H1 (cell line): Measurements from ENCODE around the gene SMIM5. TPM values are rescaled to one million over a fixed set of nuclear protein-coding genes. Genes with fewer than 3 reads are reported as not detected.

Source experiments
- CTCF ChIA-PET: fragments of 300-600 bp; sonication (Branson Sonifier 250); formaldehyde crosslinking; loops from one replicate; lab custom pipeline; 2021; ENCODE audit not compliant: partially characterized antibody; lab: Charles Lee
- POLR2A ChIA-PET: fragments of 300-600 bp; sonication (Branson Sonifier 250); formaldehyde crosslinking; loops from one replicate; lab custom pipeline; 2021; ENCODE audit warnings: inconsistent platforms; ENCODE audit not compliant: partially characterized antibody; lab: Charles Lee
- DNase-seq, 2 experiments: peaks; one replicate each; pipeline versions ENCODE4 v3.0.0 to v3.0.0-alpha.2; 2010 to 2022; ENCODE audit warnings: low spot score in 2 of 2, low read depth in 1 of 2, mixed read lengths in 1 of 2
- FAIRE-seq: peaks from 2 replicates; lab custom pipeline; 2011; peaks lifted over from hg19 to GRCh38; lab: Jason Lieb, UNC
- H2AFZ ChIP-seq: 2 replicates; pipeline ENCODE4 v1.8.1; 2012; ENCODE audit warnings: low read length, inconsistent platforms
- H2AK5ac ChIP-seq: 2 replicates; pipeline ENCODE4 v1.6.1; 2013; ENCODE audit warnings: low read depth, low read length
- H2BK120ac ChIP-seq: replicated peaks from 2 replicates; pipeline ENCODE3; 2013; ENCODE audit warnings: low read depth, low read length, inconsistent platforms
- H2BK12ac ChIP-seq: 2 replicates; pipeline ENCODE4 v1.6.1; 2013; ENCODE audit warnings: low read depth, low read length
- H2BK15ac ChIP-seq: 2 replicates; pipeline ENCODE4 v1.6.1; 2013; ENCODE audit warnings: low read length
- H2BK20ac ChIP-seq: 2 replicates; pipeline ENCODE4 v1.6.1; 2013; ENCODE audit warnings: low read length
- H2BK5ac ChIP-seq: 2 replicates; pipeline ENCODE4 v1.6.1; 2013; ENCODE audit warnings: low read depth, low read length
- H3K14ac ChIP-seq: 2 replicates; pipeline ENCODE4 v1.6.1; 2013; ENCODE audit warnings: inconsistent platforms; ENCODE audit not compliant: insufficient read length
- H3K18ac ChIP-seq: 2 replicates; pipeline ENCODE4 v1.6.1; 2013; ENCODE audit warnings: low read length; ENCODE audit errors: extremely low read depth
- H3K23ac ChIP-seq: 2 replicates; pipeline ENCODE4 v1.6.1; 2013; ENCODE audit warnings: inconsistent platforms; ENCODE audit not compliant: insufficient read length
- H3K23me2 ChIP-seq: 2 replicates; pipeline ENCODE4 v1.6.1; 2013; ENCODE audit warnings: low read depth, low read length
- H3K27ac ChIP-seq: 2 replicates; pipeline ENCODE4 v1.6.1; 2011; ENCODE audit warnings: low read depth, low read length, inconsistent platforms
- H3K27me3 ChIP-seq, 4 experiments: replicated peaks in 1 of 4; 1 replicate in 1 of 4; 2 replicates in 3 of 4; pipeline versions ENCODE4 v1.6.1 to v1.8.1; 2011 to 2013; ENCODE audit warnings: low read length in 3 of 4, mild to moderate bottlenecking in 3 of 4, inconsistent platforms in 2 of 4, mixed read lengths in 2 of 4, moderate library complexity in 1 of 4; ENCODE audit not compliant: control insufficient read depth in 3 of 4, insufficient read depth in 3 of 4; ENCODE audit errors: extremely low read depth in 1 of 4
- H3K36me3 ChIP-seq, 4 experiments: 2 replicates each; pipeline versions ENCODE4 v1.6.1 to v1.8.1; 2011 to 2013; ENCODE audit warnings: mild to moderate bottlenecking in 4 of 4, low read length in 3 of 4, moderate library complexity in 2 of 4, control low read depth in 1 of 4, inconsistent platforms in 1 of 4; ENCODE audit not compliant: insufficient read depth in 4 of 4, control insufficient read depth in 2 of 4
- H3K4ac ChIP-seq: replicated peaks from 2 replicates; pipeline ENCODE3; 2013; ENCODE audit warnings: low read length, low read depth, mixed read lengths, inconsistent platforms; ENCODE audit not compliant: insufficient read length
- H3K4me1 ChIP-seq, 4 experiments: replicated peaks in 1 of 4; 1 replicate in 1 of 4; 2 replicates in 3 of 4; pipeline versions ENCODE4 v1.6.1 to v1.8.1; 2011 to 2013; ENCODE audit warnings: low read length in 3 of 4, inconsistent platforms in 2 of 4, mixed read lengths in 1 of 4; ENCODE audit not compliant: insufficient read depth in 4 of 4, control insufficient read depth in 3 of 4
- H3K4me2 ChIP-seq, 2 experiments: 2 replicates each; pipeline versions ENCODE4 v1.6.1 to v1.8.1; 2011 to 2013; ENCODE audit warnings: low read depth in 2 of 2, low read length in 2 of 2, control low read depth in 1 of 2, inconsistent platforms in 1 of 2, mild to moderate bottlenecking in 1 of 2; ENCODE audit not compliant: insufficient read depth in 1 of 2
- H3K4me3 ChIP-seq, 4 experiments: fragments of 200-600, 300-600 bp in 1 of 4; sonication (generic), shearing (Covaris generic), sonication (Bioruptor Twin) in 1 of 4; 2 replicates each; pipeline versions ENCODE4 v1.5.1 to v1.8.1; 2011 to 2016; ENCODE audit warnings: low read length in 4 of 4, low read depth in 3 of 4, control low read depth in 2 of 4, inconsistent platforms in 2 of 4, mild to moderate bottlenecking in 2 of 4, mixed read lengths in 1 of 4, moderate library complexity in 1 of 4; ENCODE audit not compliant: insufficient read depth in 2 of 4; ENCODE audit errors: extremely low read depth in 1 of 4
- H3K56ac ChIP-seq: replicated peaks from 2 replicates; pipeline ENCODE3; 2013; ENCODE audit warnings: low read depth, mild to moderate bottlenecking, mixed read lengths, low read length, inconsistent platforms; ENCODE audit not compliant: insufficient read length
- H3K79me1 ChIP-seq: 2 replicates; pipeline ENCODE4 v1.6.1; 2013; ENCODE audit warnings: low read depth, low read length, control low read depth
- H3K79me2 ChIP-seq, 2 experiments: 2 replicates each; pipeline versions ENCODE4 v1.6.1 to v1.8.1; 2012 to 2013; ENCODE audit warnings: low read length in 2 of 2, mild to moderate bottlenecking in 2 of 2, inconsistent platforms in 1 of 2; ENCODE audit not compliant: insufficient read depth in 2 of 2, control insufficient read depth in 1 of 2
- H3K9ac ChIP-seq, 4 experiments: replicated peaks in 1 of 4; 1 replicate in 1 of 4; 2 replicates in 3 of 4; pipeline versions ENCODE4 v1.6.1 to v1.8.1; 2011 to 2013; ENCODE audit warnings: low read depth in 3 of 4, low read length in 3 of 4, control low read depth in 2 of 4, mild to moderate bottlenecking in 2 of 4, moderate library complexity in 2 of 4, inconsistent platforms in 1 of 4; ENCODE audit errors: extremely low read depth in 1 of 4
- H3K9me3 ChIP-seq, 2 experiments: 2 replicates each; pipeline versions ENCODE4 v1.6.1 to v1.8.1; 2012 to 2013; ENCODE audit warnings: mild to moderate bottlenecking in 2 of 2, moderate library complexity in 2 of 2, control low read depth in 1 of 2, inconsistent platforms in 1 of 2, low read depth in 1 of 2, low read length in 1 of 2, mixed read lengths in 1 of 2; ENCODE audit not compliant: insufficient read depth in 2 of 2
- H4K20me1 ChIP-seq, 2 experiments: replicated peaks in 1 of 2; 2 replicates each; pipeline versions ENCODE3 to v1.8.1; 2011 to 2013; ENCODE audit warnings: inconsistent platforms in 2 of 2, low read length in 2 of 2, mild to moderate bottlenecking in 1 of 2; ENCODE audit not compliant: insufficient read depth in 2 of 2, control insufficient read depth in 1 of 2
- H4K5ac ChIP-seq: 2 replicates; pipeline ENCODE4 v1.6.1; 2013; ENCODE audit warnings: low read length, low read depth, mixed read lengths, inconsistent platforms; ENCODE audit not compliant: insufficient read length
- H4K8ac ChIP-seq: 2 replicates; pipeline ENCODE4 v1.8.0; 2013; ENCODE audit warnings: mild to moderate bottlenecking, moderate library complexity, low read length, inconsistent platforms; ENCODE audit not compliant: insufficient read depth; ENCODE audit errors: extremely low read depth
- H4K91ac ChIP-seq: replicated peaks from 2 replicates; pipeline ENCODE3; 2013; ENCODE audit warnings: low read length, mixed read lengths, inconsistent platforms; ENCODE audit not compliant: insufficient read length
- POU5F1 ChIP-seq: IDR thresholded peaks from 2 replicates; pipeline ENCODE4 v1.6.1; 2011; ENCODE audit warnings: low read depth, mild to moderate bottlenecking, low read length, moderate library complexity
- RAD21 ChIP-seq, 2 experiments: IDR thresholded peaks in 1 of 2; conservative IDR thresholded peaks in 1 of 2; 2 replicates each; pipeline ENCODE4 v1.6.1; 2011; ENCODE audit warnings: low read depth in 2 of 2, low read length in 2 of 2, improper control_type of control experiment in 1 of 2, inconsistent platforms in 1 of 2, mild to moderate bottlenecking in 1 of 2, moderate library complexity in 1 of 2
- SP4 ChIP-seq: IDR thresholded peaks from 2 replicates; pipeline ENCODE4 v1.6.1; 2012; ENCODE audit warnings: low read length, inconsistent platforms
- WGBS, 2 experiments: shearing (Covaris generic) in 1 of 2; methylation state at CpG; one replicate each; pipeline versions ENCODE4 v1.1.6 to v1.1.7; 2013 to 2015; ENCODE audit warnings: low lambda C conversion rate in 2 of 2, mixed read lengths in 2 of 2, inconsistent platforms in 1 of 2, low coverage in 1 of 2, missing lambda C conversion rate in 1 of 2; ENCODE audit not compliant: insufficient replicate concordance in 2 of 2, insufficient coverage in 1 of 2, insufficient read length in 1 of 2; ENCODE audit errors: extremely low coverage in 1 of 2, missing lambda C conversion rate in 1 of 2; 5-methylcytosine and 5-hydroxymethylcytosine counted together
- polyA plus RNA-seq, 7 experiments: library from polyadenylated mRNA; depleted of rRNA in 3 of 7; stranded (reverse) in 5 of 7; unstranded in 2 of 7; fragments of >200 nt in 5 of 7; fragments of 200-250 nt in 2 of 7; gene quantifications; 1 replicate in 5 of 7; 2 replicates in 1 of 7; 4 replicates in 1 of 7; pipeline versions ENCODE4 v1.2.1 to v1.2.3, GENCODE V29; 2011 to 2013; ENCODE audit warnings: missing spikeins in 2 of 7, mixed read lengths in 2 of 7
- total RNA-seq: library from RNA; stranded (reverse); fragmentation: NEBNext Ultra II Directional; extraction: Animal tissue kit (Norgen Biotek cat#: 25700); gene quantifications from 2 replicates; pipeline ENCODE4 v1.2.1, GENCODE V29; 2021

The SMIM5 gene
- total and polyA plus RNA-seq, 2 of the 8 experiments (the other 6 are each of a cell fraction or from before 2014, with no cell fraction given), result not detected

GRCh38 chr17:75681289-75681688, 48.1 kb downstream of the SMIM5 start:
- Histone ChIP-seq H4K91ac (no peak overlapping the region), H3K18ac (no peak overlapping the region), H3K36me3 (peaks cover 0 to 10% (median 5%) of the 10 kb centered on the region in 4 experiments; a peak in 4 of 8 replicates), H3K4me3 (no peak overlapping the region), H4K8ac (no peak overlapping the region), H3K4ac (no peak overlapping the region), H4K5ac (no peak overlapping the region), H3K9me3 (no peaks in the 10 kb centered on the region), H2BK5ac (no peak overlapping the region), H3K79me1 (peaks cover 19% of the 10 kb centered on the region), H3K23ac (no peak overlapping the region), H4K20me1 (peaks cover 7 to 11% of the 10 kb centered on the region in 2 experiments), H3K56ac (no peak overlapping the region), H3K9ac (no peak overlapping the region), H2BK20ac (no peak overlapping the region), H3K79me2 (peaks cover 2 to 61% of the 10 kb centered on the region in 2 experiments; a peak in 2 of 4 replicates), H2BK12ac (no peak overlapping the region), H3K23me2 (no peaks in the 10 kb centered on the region), H2BK15ac (no peak overlapping the region), H3K4me2 (no peak overlapping the region), H3K4me1 (no peaks in the 10 kb centered on the region), H2BK120ac (no peak overlapping the region), H2AFZ (no peak overlapping the region), H3K14ac (no peak overlapping the region), H3K27me3 (no peaks in the 10 kb centered on the region), H3K27ac (no peak overlapping the region), H2AK5ac (no peak overlapping the region)
- CTCF ChIA-PET, result interaction anchor here (0.7 to 4.9 kb wide), 8 partner anchors 8 to 83 kb away, joined by 3 to 40 read pairs (median 6); no protein-coding TSS in a partner anchor
- TF ChIP-seq SP4 (no peak), POU5F1 (no peak), RAD21 (IDR thresholded peaks at IDR 0.05 in 1 of 2, conservative IDR thresholded peaks at IDR 0.05 in 1 of 2; ENCODE audit: low read depth in 2 of 2, low read length in 2 of 2) (no peak)
- DNase-seq (no peak), FAIRE-seq (no peak)
- POLR2A ChIA-PET, result interaction anchor here (2.4 to 5.0 kb wide), 3 partner anchors 10 to 24 kb away, joined by 7 to 26 read pairs (median 19); partner anchors contain the start of genes RECQL5 and SAP30BP
- WGBS, 2 experiments, result 95% methylated on average over 3 of the region's 3 CpGs; no CpG with 5 or more reads in 1 of the 2 experiments
